K562 (cell line): ENCODE measurements around the gene CASKIN1. TPM values are rescaled to one million over a fixed set of nuclear protein-coding genes. Genes with fewer than 3 reads are reported as not detected.

Source experiments
- ATAC-seq: fragments of 200-7000 bp; cut with Tn5 transposase; 3 replicates; pipeline ENCODE4 v1.9.1; 2020; ENCODE audit warnings: moderate library complexity
- BruUV-seq: library from RNA; stranded (reverse); fragments of 400-500 nt; replicated peaks from 2 replicates; lab custom pipeline; 2021; lab: Mats Ljungman, UMichigan
- CTCF ChIA-PET: fragments of 300-600 bp; formaldehyde crosslinking; extraction: SDS; loops from one replicate; lab custom pipeline; 2021; ENCODE audit warnings: low intra/inter-chr PET ratio; lab: Yijun Ruan, JAX
- POLR2A ChIA-PET: fragments of 300-600, 350-650 bp; sonication (Branson Sonifier 250); formaldehyde crosslinking; extraction: SDS; loops from one replicate; lab custom pipeline; 2021; ENCODE audit warnings: antibody characterized with exemption, inconsistent platforms; lab: Yijun Ruan, JAX
- DNase-seq, 4 experiments: peaks; one replicate each; pipeline versions ENCODE4 v3.0.0 to v3.0.0-alpha.2; 2011 to 2018; ENCODE audit warnings: low spot score in 3 of 4, mixed read lengths in 3 of 4; ENCODE audit errors: extremely low read depth in 1 of 4
- FAIRE-seq: peaks from 2 replicates; lab custom pipeline; 2011; peaks lifted over from hg19 to GRCh38; lab: Jason Lieb, UNC
- H2AFZ ChIP-seq: 2 replicates; pipeline ENCODE4 v1.6.0; 2011; ENCODE audit warnings: low read depth, low read length, control low read depth, inconsistent platforms
- H3K27ac ChIP-seq: fragments of 200-600 bp; 3 replicates; pipeline ENCODE4 v1.8.0; 2011; ENCODE audit warnings: low read depth, mild to moderate bottlenecking, control low read depth, inconsistent platforms, low read length, moderate library complexity, mixed read lengths; ENCODE audit errors: extremely low read depth
- H3K27me3 ChIP-seq, 2 experiments: fragments of 300-600 bp in 1 of 2; 2 replicates in 1 of 2; 3 replicates in 1 of 2; pipeline versions ENCODE4 v1.6.0 to v1.8.0; 2011; ENCODE audit warnings: inconsistent platforms in 2 of 2, low read length in 2 of 2, mild to moderate bottlenecking in 1 of 2, mixed read lengths in 1 of 2, moderate library complexity in 1 of 2; ENCODE audit not compliant: control insufficient read depth in 2 of 2, insufficient read depth in 2 of 2
- H3K36me3 ChIP-seq: fragments of 300-600 bp; 3 replicates; pipeline ENCODE4 v1.8.0; 2011; ENCODE audit warnings: mild to moderate bottlenecking, low read length, inconsistent platforms; ENCODE audit not compliant: control insufficient read depth, insufficient read depth
- H3K4me1 ChIP-seq, 2 experiments: fragments of 200-600 bp in 1 of 2; replicated peaks in 1 of 2; 2 replicates in 1 of 2; 3 replicates in 1 of 2; pipeline versions ENCODE4 v1.5.1 to v1.8.0; 2011; ENCODE audit warnings: inconsistent platforms in 2 of 2, low read length in 2 of 2, mild to moderate bottlenecking in 1 of 2, mixed read lengths in 1 of 2, moderate library complexity in 1 of 2; ENCODE audit not compliant: control insufficient read depth in 2 of 2, insufficient read depth in 2 of 2
- H3K4me2 ChIP-seq: 2 replicates; pipeline ENCODE4 v1.6.1; 2011; ENCODE audit warnings: low read length, control low read depth, inconsistent platforms, mixed read lengths; ENCODE audit not compliant: insufficient read depth
- H3K4me3 ChIP-seq: fragments of 200-600 bp; sonication (generic), shearing (Covaris generic); 2 replicates; pipeline ENCODE4 v1.5.1; 2016; ENCODE audit warnings: control low read depth, inconsistent platforms
- H3K79me2 ChIP-seq: fragments of 200-600 bp; 3 replicates; pipeline ENCODE4 v1.8.0; 2011; ENCODE audit warnings: low read length, inconsistent platforms; ENCODE audit not compliant: control insufficient read depth, insufficient read depth
- H3K9ac ChIP-seq, 2 experiments: 2 replicates each; pipeline versions ENCODE4 v1.6.0 to v1.6.1; 2011; ENCODE audit warnings: low read depth in 2 of 2, low read length in 2 of 2, control low read depth in 1 of 2, inconsistent platforms in 1 of 2, mild to moderate bottlenecking in 1 of 2, mixed read lengths in 1 of 2; ENCODE audit not compliant: insufficient read depth in 1 of 2
- H3K9me1 ChIP-seq: one replicate; pipeline ENCODE4 v1.6.0; 2011; ENCODE audit warnings: inconsistent platforms, mild to moderate bottlenecking, low read length, moderate library complexity; ENCODE audit not compliant: control insufficient read depth, insufficient read depth
- H3K9me3 ChIP-seq: replicated peaks from 2 replicates; pipeline ENCODE4 v1.5.1; 2011; ENCODE audit warnings: low read depth, low read length, inconsistent platforms; ENCODE audit not compliant: control insufficient read depth, insufficient read depth
- H4K20me1 ChIP-seq: replicated peaks from 2 replicates; pipeline ENCODE4 v1.6.1; 2011; ENCODE audit warnings: low read length, inconsistent platforms, mixed read lengths; ENCODE audit not compliant: control insufficient read depth, insufficient read depth
- ATF1 ChIP-seq, 2 experiments: fragments of 450-650 bp in 1 of 2; IDR thresholded peaks; 2 replicates each; pipeline ENCODE4 v1.6.1; 2016; ENCODE audit warnings: missing compliant biosample characterization in 1 of 2, missing genetic modification characterization in 1 of 2
- ATF7 ChIP-seq: fragments of 450-650 bp; IDR thresholded peaks from 2 replicates; pipeline ENCODE4 v1.7.1; 2014; ENCODE audit warnings: mild to moderate bottlenecking, moderate library complexity
- CTBP1 ChIP-seq: fragments of 450-650 bp; IDR thresholded peaks from 2 replicates; pipeline ENCODE4 v1.6.1; 2016; ENCODE audit warnings: borderline replicate concordance
- FUS ChIP-seq: fragments of 200-400 bp; formaldehyde crosslinking; optimal IDR thresholded peaks from 2 replicates; pipeline ENCODE3; 2017; ENCODE audit warnings: low read depth, low read length
- MCM5 ChIP-seq: fragments of 450-650 bp; IDR thresholded peaks from 2 replicates; pipeline ENCODE4 v1.6.1; 2016; ENCODE audit warnings: low read depth
- PHF8 ChIP-seq: fragments of 200-600 bp; sonication (generic); IDR thresholded peaks from 2 replicates; pipeline ENCODE4 v1.6.1; 2012; ENCODE audit warnings: mixed run types, mild to moderate bottlenecking, inconsistent platforms, low read length, moderate library complexity, borderline replicate concordance
- SIN3A ChIP-seq, 2 experiments: fragments of 150-350 bp in 1 of 2; IDR thresholded peaks; 2 replicates each; pipeline ENCODE4 v1.6.1; 2011 to 2016; ENCODE audit warnings: borderline replicate concordance in 2 of 2, low read depth in 2 of 2, low read length in 2 of 2, mild to moderate bottlenecking in 2 of 2, moderate library complexity in 2 of 2; ENCODE audit not compliant: control insufficient read depth in 1 of 2
- SP2 ChIP-seq: IDR thresholded peaks from 2 replicates; pipeline ENCODE4 v1.6.1; 2011; ENCODE audit warnings: mild to moderate bottlenecking, low read depth, low read length, moderate library complexity; ENCODE audit not compliant: poor library complexity, severe bottlenecking; ENCODE audit errors: extremely low read depth
- TAF7 ChIP-seq: fragments of 450-650 bp; IDR thresholded peaks from 2 replicates; pipeline ENCODE4 v1.6.1; 2016; ENCODE audit warnings: missing genetic modification characterization, missing compliant biosample characterization
- ZBTB1 ChIP-seq: sonication (generic); formaldehyde crosslinking; IDR thresholded peaks from 2 replicates; pipeline ENCODE4 v1.8.1; 2023; ENCODE audit warnings: missing genetic modification reagents, low read depth, mild to moderate bottlenecking, borderline replicate concordance
- ZNF239 ChIP-seq: fragments of 250-450 bp; sonication (Bioruptor Pico); IDR thresholded peaks from 2 replicates; pipeline ENCODE4 v1.4.0; 2020; ENCODE audit warnings: mild to moderate bottlenecking
- ZNF77 ChIP-seq: fragments of 250-450 bp; sonication (Bioruptor Pico); IDR thresholded peaks from 2 replicates; pipeline ENCODE4 v1.5.0; 2020
- WGBS: fragments of 100-300 bp; shearing (Covaris generic); methylation state at CpG from one replicate; pipeline ENCODE4 v1.1.6; 2016; ENCODE audit warnings: low coverage, mixed read lengths; ENCODE audit not compliant: insufficient coverage; ENCODE audit errors: missing lambda C conversion rate; 5-methylcytosine and 5-hydroxymethylcytosine counted together
- in situ Hi-C: fragments of 300-500 bp; cut with MboI; formaldehyde crosslinking; loops from 4 replicates; pipeline ENCODE4 v1.15.0; 2018; ENCODE audit warnings: inconsistent platforms, mixed read lengths
- intact Hi-C: fragments of 100-400 bp; cut with micrococcal nuclease; formaldehyde crosslinking; loops from 2 replicates; pipeline ENCODE4 v1.14.2; 2022
- polyA plus RNA-seq, 8 experiments: library from polyadenylated mRNA; depleted of rRNA in 4 of 8; stranded (reverse) in 5 of 8; unstranded in 3 of 8; fragments of >200 nt; fragmentation: Nextera tagmentation in 2 of 8; fragmentation: Illumina TruSeq in 1 of 8; extraction: Ambion mirVana in 2 of 8; extraction: Trizol in 1 of 8; gene quantifications; 2 replicates each; pipeline versions ENCODE4 v1.2.1 to v1.2.3, GENCODE V29; 2011 to 2014; ENCODE audit warnings: inconsistent platforms in 1 of 8, missing spikeins in 1 of 8
- total RNA-seq, 7 experiments: library from RNA; depleted of rRNA in 6 of 7; stranded (reverse); fragments of >200 nt in 6 of 7; fragmentation: Illumina TruSeq in 2 of 7; extraction: Trizol in 2 of 7; gene quantifications; 2 replicates each; pipeline versions ENCODE4 v1.2.1 to v1.2.3, GENCODE V29; 2011 to 2021; ENCODE audit warnings: low replicate concordance in 1 of 7
- TF ChIP-seq, protein P1 (sequence below): sonication (generic); formaldehyde crosslinking; IDR thresholded peaks from 2 replicates; pipeline ENCODE4 v1.9.0; 2022; ENCODE audit warnings: mild to moderate bottlenecking, missing genetic modification reagents
- TF ChIP-seq, protein P2 (sequence below): fragments of 450-650 bp; IDR thresholded peaks from 2 replicates; pipeline ENCODE4 v1.7.1; 2018; ENCODE audit warnings: mild to moderate bottlenecking, low read depth; ENCODE audit not compliant: partially characterized antibody
- TF ChIP-seq, protein P3 (sequence below): conservative IDR thresholded peaks from 2 replicates; pipeline ENCODE4 v1.6.1; 2011; ENCODE audit warnings: low read depth, mild to moderate bottlenecking, low read length; ENCODE audit not compliant: control insufficient read depth

The CASKIN1 gene
- total and polyA plus RNA-seq, 9 of the 15 experiments (the other 6 are each of a cell fraction or from before 2014, with no cell fraction given), result 0.15 to 4.5 (median 1.5) TPM; not detected in 2

DNA sequence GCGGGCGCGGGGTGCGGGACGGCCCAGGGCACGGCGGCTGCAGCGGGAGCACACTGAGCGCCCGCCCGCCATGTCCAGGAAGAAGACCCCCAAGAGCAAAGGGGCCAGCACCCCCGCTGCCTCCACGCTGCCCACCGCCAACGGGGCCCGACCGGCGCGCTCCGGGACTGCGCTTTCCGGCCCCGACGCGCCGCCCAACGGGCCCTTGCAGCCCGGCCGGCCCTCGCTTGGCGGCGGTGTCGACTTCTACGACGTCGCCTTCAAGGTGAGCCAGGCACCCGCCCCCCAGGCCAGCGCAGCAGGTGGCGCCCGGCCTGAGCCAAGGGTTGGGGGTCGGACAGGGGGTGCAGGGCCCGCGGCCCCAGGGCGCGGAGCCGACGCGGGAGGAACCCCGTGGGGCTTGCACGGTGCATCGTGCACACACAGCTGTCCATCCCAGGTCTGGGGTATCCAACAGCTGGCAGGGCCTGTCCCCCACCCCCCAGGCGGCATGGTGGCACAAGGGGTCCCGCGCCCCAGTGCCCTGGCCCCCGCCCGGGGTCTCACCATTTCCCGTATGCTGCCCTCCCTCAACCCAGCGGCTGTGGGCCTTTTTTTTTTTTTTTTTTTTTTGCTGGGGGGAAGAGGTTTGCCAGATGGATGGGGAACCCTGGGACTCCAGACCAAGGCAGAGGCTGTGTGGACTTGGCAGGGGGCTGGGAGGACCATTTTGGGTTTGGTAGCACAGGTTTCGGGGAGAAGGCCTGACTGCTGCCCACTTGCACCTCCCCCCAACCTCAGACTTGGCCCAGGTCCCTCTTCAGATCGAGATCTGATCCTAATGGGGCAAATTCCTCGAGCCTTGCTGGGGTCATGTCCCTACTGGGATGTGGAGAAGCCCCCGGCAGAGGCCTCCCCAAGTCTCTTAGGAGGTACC, 47.4 kb downstream of the CASKIN1 start:
- in situ Hi-C loops (loop anchor here (10.0 kb wide), 1 partner anchor 64 kb away; no protein-coding TSS in a partner anchor), intact Hi-C loops (no loop called here)
- WGBS, result 2% methylated on average over 43 of the region's 62 CpGs
- Histone ChIP-seq H3K27ac (peak overlapping the region; percentile 82; the same call in 1 of the 3 replicates), H3K4me2 (peak overlapping the region; percentile 72), H3K9me1 (peaks cover 21% of the 10 kb centered on the region), H4K20me1 (peaks cover 41% of the 10 kb centered on the region), H2AFZ (peak overlapping the region; percentile 71), H3K9ac (peak overlapping the region; percentile 34 to 91), H3K27me3 (no peaks in the 10 kb centered on the region), H3K9me3 (no peaks in the 10 kb centered on the region), H3K4me3 (peak overlapping the region; percentile 48), H3K4me1 (peaks cover 30 to 71% of the 10 kb centered on the region in 2 experiments), H3K36me3 (peaks cover 30% of the 10 kb centered on the region), H3K79me2 (peaks cover 32% of the 10 kb centered on the region)
- TSS peak; percentile 68 for BruUV-seq
- ATAC-seq, result peak; percentile 14
- FAIRE-seq, result no peak
- POLR2A ChIA-PET, result interaction anchor here (1.1 to 2.1 kb wide), 2 partner anchors 9 to 95 kb away, joined by 3 to 7 read pairs; no protein-coding TSS in a partner anchor
- CTCF ChIA-PET, result interaction anchor here (0.6 kb wide), 2 partner anchors 13 to 826 kb away, joined by 3 to 4 read pairs; no protein-coding TSS in a partner anchor
- DNase-seq, result peak; percentile 50 to 65 (median 58)
- peak; percentile 90 for TF ChIP-seq CTBP1
- TF ChIP-seq, protein P1, sequence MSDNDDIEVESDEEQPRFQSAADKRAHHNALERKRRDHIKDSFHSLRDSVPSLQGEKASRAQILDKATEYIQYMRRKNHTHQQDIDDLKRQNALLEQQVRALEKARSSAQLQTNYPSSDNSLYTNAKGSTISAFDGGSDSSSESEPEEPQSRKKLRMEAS (CRISPR knock-in tag), result peak; percentile 50; the same call in 1 of the 2 replicates
- TF ChIP-seq ATF7, result peak; percentile 44; the same call in 1 of the 2 replicates
- TF ChIP-seq ZBTB1 (CRISPR knock-in tag), result no peak; the same call in 1 of the 2 replicates
- TF ChIP-seq FUS, result peak; percentile 70
- TF ChIP-seq SP2, result no peak
- TF ChIP-seq, protein P2, sequence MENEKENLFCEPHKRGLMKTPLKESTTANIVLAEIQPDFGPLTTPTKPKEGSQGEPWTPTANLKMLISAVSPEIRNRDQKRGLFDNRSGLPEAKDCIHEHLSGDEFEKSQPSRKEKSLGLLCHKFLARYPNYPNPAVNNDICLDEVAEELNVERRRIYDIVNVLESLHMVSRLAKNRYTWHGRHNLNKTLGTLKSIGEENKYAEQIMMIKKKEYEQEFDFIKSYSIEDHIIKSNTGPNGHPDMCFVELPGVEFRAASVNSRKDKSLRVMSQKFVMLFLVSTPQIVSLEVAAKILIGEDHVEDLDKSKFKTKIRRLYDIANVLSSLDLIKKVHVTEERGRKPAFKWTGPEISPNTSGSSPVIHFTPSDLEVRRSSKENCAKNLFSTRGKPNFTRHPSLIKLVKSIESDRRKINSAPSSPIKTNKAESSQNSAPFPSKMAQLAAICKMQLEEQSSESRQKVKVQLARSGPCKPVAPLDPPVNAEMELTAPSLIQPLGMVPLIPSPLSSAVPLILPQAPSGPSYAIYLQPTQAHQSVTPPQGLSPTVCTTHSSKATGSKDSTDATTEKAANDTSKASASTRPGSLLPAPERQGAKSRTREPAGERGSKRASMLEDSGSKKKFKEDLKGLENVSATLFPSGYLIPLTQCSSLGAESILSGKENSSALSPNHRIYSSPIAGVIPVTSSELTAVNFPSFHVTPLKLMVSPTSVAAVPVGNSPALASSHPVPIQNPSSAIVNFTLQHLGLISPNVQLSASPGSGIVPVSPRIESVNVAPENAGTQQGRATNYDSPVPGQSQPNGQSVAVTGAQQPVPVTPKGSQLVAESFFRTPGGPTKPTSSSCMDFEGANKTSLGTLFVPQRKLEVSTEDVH, result no peak
- no peak for TF ChIP-seq ZNF239
- TF ChIP-seq, protein P3, sequence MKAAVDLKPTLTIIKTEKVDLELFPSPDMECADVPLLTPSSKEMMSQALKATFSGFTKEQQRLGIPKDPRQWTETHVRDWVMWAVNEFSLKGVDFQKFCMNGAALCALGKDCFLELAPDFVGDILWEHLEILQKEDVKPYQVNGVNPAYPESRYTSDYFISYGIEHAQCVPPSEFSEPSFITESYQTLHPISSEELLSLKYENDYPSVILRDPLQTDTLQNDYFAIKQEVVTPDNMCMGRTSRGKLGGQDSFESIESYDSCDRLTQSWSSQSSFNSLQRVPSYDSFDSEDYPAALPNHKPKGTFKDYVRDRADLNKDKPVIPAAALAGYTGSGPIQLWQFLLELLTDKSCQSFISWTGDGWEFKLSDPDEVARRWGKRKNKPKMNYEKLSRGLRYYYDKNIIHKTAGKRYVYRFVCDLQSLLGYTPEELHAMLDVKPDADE, result peak; percentile 60
- peak; percentile 59; the same call in 1 of the 2 replicates for TF ChIP-seq PHF8
- peak in 1 of 2 experiments; percentile 37; a peak in 1 of 4 replicates for TF ChIP-seq SIN3A (IDR thresholded peaks at IDR 0.05; ENCODE audit: borderline replicate concordance in 2 of 2, control insufficient read depth in 1 of 2, low read depth in 2 of 2, low read length in 2 of 2)
- TF ChIP-seq ATF1 (CRISPR knock-in tag; IDR thresholded peaks at IDR 0.05), result no peak
- 0 out of 2 replicates have a peak, but pooled peaks have one; percentile 23 for TF ChIP-seq ATF1 (tag; IDR thresholded peaks at IDR 0.05)
- TF ChIP-seq MCM5, result no peak
- no peak for TF ChIP-seq ZNF77 (CRISPR knock-in tag)
- TF ChIP-seq TAF7 (tag), result no peak
